Keratinocyte (primary cell): ENCODE results near the gene CHL1. TPM values are rescaled to one million over a fixed set of nuclear protein-coding genes. Genes with fewer than 3 reads are reported as not detected.

ENCODE experiments used
- DNase-seq: peaks from one replicate; pipeline ENCODE4 v3.0.0-alpha.2; 2011; ENCODE audit warnings: low read depth, missing footprints, low spot score
- FAIRE-seq: peaks from 2 replicates; lab custom pipeline; 2011; peaks lifted over from hg19 to GRCh38; lab: Jason Lieb, UNC
- H2AFZ ChIP-seq: 2 replicates; pipeline ENCODE4 v1.6.0; 2012; ENCODE audit warnings: low read length, control low read depth, inconsistent platforms; ENCODE audit not compliant: control insufficient read depth
- H3K27ac ChIP-seq: 2 replicates; pipeline ENCODE4 v1.5.1; 2011; ENCODE audit warnings: low read length; ENCODE audit not compliant: control insufficient read depth, insufficient read depth
- H3K27me3 ChIP-seq: 3 replicates; pipeline ENCODE4 v1.6.0; 2011; ENCODE audit warnings: low read length; ENCODE audit not compliant: control insufficient read depth, insufficient read depth; ENCODE audit errors: extremely low read depth
- H3K36me3 ChIP-seq, 2 experiments: 2 replicates in 1 of 2; 3 replicates in 1 of 2; pipeline ENCODE4 v1.5.1; 2011; ENCODE audit warnings: low read length in 2 of 2, mild to moderate bottlenecking in 1 of 2; ENCODE audit not compliant: control insufficient read depth in 2 of 2, insufficient read depth in 2 of 2; ENCODE audit errors: extremely low read depth in 1 of 2
- H3K4me1 ChIP-seq: 3 replicates; pipeline ENCODE4 v1.5.1; 2011; ENCODE audit warnings: low read length; ENCODE audit not compliant: control insufficient read depth, insufficient read depth; ENCODE audit errors: extremely low read depth
- H3K4me2 ChIP-seq: 3 replicates; pipeline ENCODE4 v1.6.0; 2011; ENCODE audit warnings: low read depth, low read length; ENCODE audit not compliant: control insufficient read depth, insufficient read depth; ENCODE audit errors: extremely low read depth
- H3K4me3 ChIP-seq, 3 experiments: fragments of 200-600 bp in 1 of 3; sonication (generic) in 1 of 3; 2 replicates in 2 of 3; 3 replicates in 1 of 3; pipeline ENCODE4 v1.5.1; 2011 to 2016; ENCODE audit warnings: low read length in 3 of 3, mild to moderate bottlenecking in 3 of 3, control low read depth in 2 of 3, inconsistent platforms in 1 of 3, low read depth in 1 of 3, mixed read lengths in 1 of 3, mixed run types in 1 of 3, moderate library complexity in 1 of 3; ENCODE audit not compliant: control insufficient read depth in 2 of 3, insufficient read depth in 2 of 3; ENCODE audit errors: extremely low read depth in 1 of 3
- H3K79me2 ChIP-seq: 2 replicates; pipeline ENCODE4 v1.6.0; 2012; ENCODE audit warnings: low read length; ENCODE audit not compliant: control insufficient read depth, insufficient read depth
- H3K9ac ChIP-seq: 3 replicates; pipeline ENCODE4 v1.6.0; 2011; ENCODE audit warnings: low read length; ENCODE audit not compliant: control insufficient read depth, insufficient read depth; ENCODE audit errors: extremely low read depth
- H3K9me1 ChIP-seq: 3 replicates; pipeline ENCODE4 v1.6.0; 2011; ENCODE audit warnings: low read length; ENCODE audit not compliant: control insufficient read depth, insufficient read depth; ENCODE audit errors: extremely low read depth
- H3K9me3 ChIP-seq: 2 replicates; pipeline ENCODE4 v1.5.1; 2012; ENCODE audit warnings: low read depth, low read length; ENCODE audit not compliant: control insufficient read depth
- H4K20me1 ChIP-seq: 3 replicates; pipeline ENCODE4 v1.6.0; 2011; ENCODE audit warnings: low read length; ENCODE audit not compliant: control insufficient read depth, insufficient read depth; ENCODE audit errors: extremely low read depth
- EZH2 ChIP-seq: IDR thresholded peaks from one replicate; pipeline ENCODE4 v1.6.1; 2012; ENCODE audit warnings: inconsistent platforms, mild to moderate bottlenecking, low read length, moderate library complexity
- dilution Hi-C: fragments of 300-500 bp; cut with MboI; formaldehyde crosslinking; loops from one replicate; pipeline ENCODE4 v1.7.0; 2020; ENCODE audit warnings: low sequenced_read_pairs; ENCODE audit not compliant: extremely low pct_ligation_motif_present
- polyA plus RNA-seq, 5 experiments: library from polyadenylated mRNA; depleted of rRNA in 3 of 5; stranded (reverse) in 3 of 5; stranded (forward) in 1 of 5; unstranded in 1 of 5; fragments of >200 nt; gene quantifications; 1 replicate in 1 of 5; 2 replicates in 3 of 5; 3 replicates in 1 of 5; pipeline versions ENCODE4 v1.2.1 to v1.2.3, GENCODE V29; 2011 to 2012; ENCODE audit warnings: missing spikeins in 2 of 5, low read depth in 1 of 5, low replicate concordance in 1 of 5
- TF ChIP-seq, protein P1 (sequence below), 3 experiments: IDR thresholded peaks in 1 of 3; conservative IDR thresholded peaks in 1 of 3; optimal IDR thresholded peaks in 1 of 3; 2 replicates in 2 of 3; 3 replicates in 1 of 3; pipeline versions ENCODE3 to v1.5.1; 2011; ENCODE audit warnings: low read length in 3 of 3, mild to moderate bottlenecking in 3 of 3, moderate library complexity in 2 of 3, control low read depth in 1 of 3, inconsistent platforms in 1 of 3; ENCODE audit not compliant: insufficient read depth in 2 of 3; ENCODE audit errors: extremely low read depth in 1 of 3

CHL1 gene
- polyA plus RNA-seq, 1 donor (not counting 4 experiments of a cell fraction or from before 2014, with no cell fraction given), result 0.04 TPM

DNA sequence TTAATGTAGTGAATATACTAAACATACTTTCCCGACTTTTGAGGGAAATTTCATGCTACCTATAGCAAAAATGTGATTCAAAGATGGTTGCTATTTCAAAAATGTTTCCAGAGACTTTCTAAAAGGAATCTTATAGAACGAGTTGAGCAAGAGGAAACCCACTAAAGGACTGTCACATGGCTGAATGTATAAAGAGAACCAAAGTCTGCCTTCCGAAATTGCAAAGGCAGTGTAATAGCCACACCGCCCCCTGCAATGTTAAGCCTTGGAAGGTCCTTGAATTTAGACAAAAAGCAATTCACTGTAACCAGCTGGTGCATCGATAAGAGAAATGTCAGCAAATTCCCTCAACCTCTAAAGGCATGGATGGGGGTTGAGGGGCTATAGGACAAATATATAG is 142.8 kb downstream of the CHL1 start:
- H3K4me3 ChIP-seq, result no peak overlapping the region

DNA sequence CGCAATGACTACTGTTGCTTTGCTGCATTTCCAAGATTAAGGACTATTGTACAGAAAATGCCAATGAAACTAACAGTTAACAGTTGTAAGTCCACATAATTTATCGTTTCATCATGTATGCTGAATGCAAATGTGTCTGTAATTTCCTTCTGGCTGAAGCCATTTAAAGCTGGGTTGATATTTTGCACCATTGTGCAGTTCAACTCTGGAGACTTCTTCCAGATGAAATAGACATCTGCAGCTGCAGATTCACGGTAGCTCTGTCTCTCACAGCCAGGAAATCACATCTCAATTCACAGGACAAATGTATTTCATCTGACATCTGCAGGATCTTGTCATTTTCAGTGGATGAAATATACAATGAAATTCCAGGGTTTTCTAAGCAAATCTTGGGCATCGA is 145.4 kb downstream of the CHL1 start:
- DNase-seq (no peak), FAIRE-seq (no peak)
- Histone ChIP-seq H3K4me2 (no peak overlapping the region), H3K9me3 (no peaks in the 10 kb centered on the region), H3K27me3 (no peaks in the 10 kb centered on the region), H3K9me1 (no peaks in the 10 kb centered on the region), H3K4me1 (peaks cover 5% of the 10 kb centered on the region), H3K27ac (no peak overlapping the region), H2AFZ (no peak overlapping the region), H3K79me2 (no peaks in the 10 kb centered on the region), H3K36me3 (no peaks in the 10 kb centered on the region), H3K9ac (no peak overlapping the region), H4K20me1 (no peaks in the 10 kb centered on the region), H3K4me3 (no peak overlapping the region)
- no peak for TF ChIP-seq EZH2
- TF ChIP-seq, protein P1, sequence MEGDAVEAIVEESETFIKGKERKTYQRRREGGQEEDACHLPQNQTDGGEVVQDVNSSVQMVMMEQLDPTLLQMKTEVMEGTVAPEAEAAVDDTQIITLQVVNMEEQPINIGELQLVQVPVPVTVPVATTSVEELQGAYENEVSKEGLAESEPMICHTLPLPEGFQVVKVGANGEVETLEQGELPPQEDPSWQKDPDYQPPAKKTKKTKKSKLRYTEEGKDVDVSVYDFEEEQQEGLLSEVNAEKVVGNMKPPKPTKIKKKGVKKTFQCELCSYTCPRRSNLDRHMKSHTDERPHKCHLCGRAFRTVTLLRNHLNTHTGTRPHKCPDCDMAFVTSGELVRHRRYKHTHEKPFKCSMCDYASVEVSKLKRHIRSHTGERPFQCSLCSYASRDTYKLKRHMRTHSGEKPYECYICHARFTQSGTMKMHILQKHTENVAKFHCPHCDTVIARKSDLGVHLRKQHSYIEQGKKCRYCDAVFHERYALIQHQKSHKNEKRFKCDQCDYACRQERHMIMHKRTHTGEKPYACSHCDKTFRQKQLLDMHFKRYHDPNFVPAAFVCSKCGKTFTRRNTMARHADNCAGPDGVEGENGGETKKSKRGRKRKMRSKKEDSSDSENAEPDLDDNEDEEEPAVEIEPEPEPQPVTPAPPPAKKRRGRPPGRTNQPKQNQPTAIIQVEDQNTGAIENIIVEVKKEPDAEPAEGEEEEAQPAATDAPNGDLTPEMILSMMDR (optimal IDR thresholded peaks at IDR 0.05 in 1 of 3, IDR thresholded peaks at IDR 0.05 in 1 of 3, conservative IDR thresholded peaks at IDR 0.05 in 1 of 3; ENCODE audit: extremely low read depth in 1 of 3, insufficient read depth in 2 of 3, low read length in 3 of 3), result no peak
- dilution Hi-C loops, result no loop called here

More for the DNA sequence above, 142.8 kb downstream of the CHL1 start:
- H3K4me2 ChIP-seq, result no peak overlapping the region
- DNase-seq (no peak), FAIRE-seq (no peak)
- no peak overlapping the region for H3K9ac ChIP-seq
- H2AFZ ChIP-seq, result no peak overlapping the region
- H3K9me3 ChIP-seq, result no peaks in the 10 kb centered on the region
- H3K27ac ChIP-seq, result no peak overlapping the region
- H3K9me1 ChIP-seq, result no peaks in the 10 kb centered on the region
- H3K4me1 ChIP-seq, result no peaks in the 10 kb centered on the region
- dilution Hi-C loops, result no loop called here
- TF ChIP-seq, protein P1 (optimal IDR thresholded peaks at IDR 0.05 in 1 of 3, IDR thresholded peaks at IDR 0.05 in 1 of 3, conservative IDR thresholded peaks at IDR 0.05 in 1 of 3; ENCODE audit: extremely low read depth in 1 of 3, insufficient read depth in 2 of 3, low read length in 3 of 3), result no peak
- TF ChIP-seq EZH2, result no peak
- H3K36me3 ChIP-seq, result no peaks in the 10 kb centered on the region
- no peaks in the 10 kb centered on the region for H3K79me2 ChIP-seq
- no peaks in the 10 kb centered on the region for H3K27me3 ChIP-seq
- H4K20me1 ChIP-seq, result no peaks in the 10 kb centered on the region
